Measurements from ENCODE around the gene GRHPR.
A peak's percentile ranks its signal among the peaks of the same experiment; 100 is the strongest.

GRHPR gene

DNA sequence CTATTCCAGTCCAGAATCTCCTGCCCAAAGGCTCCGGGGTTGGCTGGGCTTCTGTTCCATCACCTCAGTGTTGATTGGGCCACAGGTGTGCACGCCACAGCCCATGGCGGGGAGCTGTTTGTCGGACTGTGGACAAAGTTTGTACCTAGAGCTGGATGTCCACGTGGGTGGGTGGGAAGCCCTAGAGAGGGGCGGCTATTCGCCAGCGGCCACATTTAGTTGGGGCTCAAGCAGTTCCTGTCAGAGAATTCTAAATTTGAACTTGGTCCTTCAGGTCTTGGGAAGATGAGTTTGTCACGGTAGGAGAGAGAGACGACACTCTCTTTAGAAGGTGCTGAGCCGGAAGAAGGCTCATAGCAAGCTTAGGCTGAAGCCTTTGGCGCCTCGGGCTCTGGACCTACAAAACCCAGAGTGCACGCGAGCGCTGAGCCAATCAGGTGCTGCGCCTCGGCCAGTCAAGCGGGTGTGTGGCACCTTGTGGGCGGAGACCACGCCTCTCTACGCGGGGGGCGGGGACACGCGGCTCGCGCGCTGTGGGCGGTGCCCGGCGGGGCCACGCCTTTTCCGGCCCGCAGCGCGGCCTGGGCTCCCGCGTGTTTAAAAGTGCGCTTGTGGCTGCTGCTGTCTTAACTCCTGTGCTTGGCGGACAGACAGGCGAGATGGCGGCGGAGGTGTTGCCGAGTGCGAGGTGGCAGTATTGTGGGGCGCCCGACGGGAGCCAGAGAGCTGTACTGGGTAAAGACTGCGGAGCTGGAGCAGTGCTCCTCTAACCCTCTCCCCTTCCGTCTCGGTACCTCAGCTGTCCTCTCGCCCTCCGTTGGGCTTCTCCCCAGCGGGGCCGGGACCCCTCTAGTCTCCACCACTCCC is 63.1 kb downstream of the GRHPR start, which contains the start of gene POLR1E:
Gene POLR1E, plus strand, starts transcription at position 560 of the 867 bp plus-strand sequence. Its CDS starts 100 bp downstream, at position 660.
- TF ChIP-seq TAF1 (IDR thresholded peaks at IDR 0.05; ENCODE audit: low read depth, low read length) (peak; percentile 79), POU2F2 (IDR thresholded peaks at IDR 0.05; ENCODE audit: low read depth, low read length) (no peak), SPI1 (IDR thresholded peaks at IDR 0.05; ENCODE audit: low read depth, low read length) (no peak), POLR2A (IDR thresholded peaks at IDR 0.05; ENCODE audit: low read depth, low read length) (peak; percentile 89), POLR2AphosphoS5 (IDR thresholded peaks at IDR 0.05; ENCODE audit: low read depth, low read length) (peak; percentile 84)
- DNase-seq (ENCODE audit: insufficient read length, low spot score): peak; percentile 95
- peak; percentile 100 for FAIRE-seq

DNA sequence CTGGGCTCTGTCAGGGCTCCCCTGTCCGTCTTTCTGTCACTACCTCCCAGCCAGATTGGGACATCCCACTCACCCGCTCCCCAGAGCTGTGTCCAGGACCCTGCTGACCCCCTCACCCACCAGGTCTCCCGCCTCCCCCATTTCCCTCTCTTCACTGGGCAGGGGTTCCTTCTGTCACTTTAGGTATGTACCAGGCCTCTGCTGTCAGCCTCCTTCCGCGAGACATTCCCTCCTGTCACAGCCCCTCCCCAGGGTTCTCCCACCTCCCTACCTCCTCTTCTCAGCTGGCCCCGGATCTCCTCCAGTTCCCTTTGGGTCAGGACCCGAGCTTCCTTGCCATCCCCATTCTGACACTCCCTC is 63.7 kb downstream of the GRHPR start:
- DNase-seq (ENCODE audit: insufficient read length, low spot score) (no peak), FAIRE-seq (no peak)
- TF ChIP-seq TAF1 (IDR thresholded peaks at IDR 0.05; ENCODE audit: low read depth, low read length) (no peak), POU2F2 (IDR thresholded peaks at IDR 0.05; ENCODE audit: low read depth, low read length) (no peak), POLR2AphosphoS5 (IDR thresholded peaks at IDR 0.05; ENCODE audit: low read depth, low read length) (no peak), PAX5 (IDR thresholded peaks at IDR 0.05; ENCODE audit: insufficient read depth, low read length, severe bottlenecking) (no peak), POLR2A (IDR thresholded peaks at IDR 0.05; ENCODE audit: low read depth, low read length) (no peak), SPI1 (IDR thresholded peaks at IDR 0.05; ENCODE audit: low read depth, low read length) (no peak)

All from GM12891 (cell line).